Coronary artery (tissue), 2 donors: ENCODE measurements around the gene HS1BP3.
A peak's percentile ranks its signal among the peaks of the same experiment; 100 is the strongest.

Source experiments
- DNase-seq: peaks from one replicate; pipeline ENCODE4 v3.0.0-alpha.2; 2017; ENCODE audit warnings: low spot score
- H3K27ac ChIP-seq, 2 donors: fragments of 200-600 bp; sonication (generic); one replicate each; pipeline ENCODE4 v1.5.1; 2016 to 2019
- H3K4me3 ChIP-seq: fragments of 200-600 bp; sonication (generic); 2 replicates; pipeline ENCODE4 v1.5.1; 2016; ENCODE audit warnings: mild to moderate bottlenecking, moderate library complexity
- TF ChIP-seq, protein P1 (sequence below): fragments of 200-600 bp; sonication (generic); IDR thresholded peaks from one replicate; pipeline ENCODE4 v1.5.1; 2019; ENCODE audit warnings: antibody characterized with exemption

The HS1BP3 gene

DNA sequence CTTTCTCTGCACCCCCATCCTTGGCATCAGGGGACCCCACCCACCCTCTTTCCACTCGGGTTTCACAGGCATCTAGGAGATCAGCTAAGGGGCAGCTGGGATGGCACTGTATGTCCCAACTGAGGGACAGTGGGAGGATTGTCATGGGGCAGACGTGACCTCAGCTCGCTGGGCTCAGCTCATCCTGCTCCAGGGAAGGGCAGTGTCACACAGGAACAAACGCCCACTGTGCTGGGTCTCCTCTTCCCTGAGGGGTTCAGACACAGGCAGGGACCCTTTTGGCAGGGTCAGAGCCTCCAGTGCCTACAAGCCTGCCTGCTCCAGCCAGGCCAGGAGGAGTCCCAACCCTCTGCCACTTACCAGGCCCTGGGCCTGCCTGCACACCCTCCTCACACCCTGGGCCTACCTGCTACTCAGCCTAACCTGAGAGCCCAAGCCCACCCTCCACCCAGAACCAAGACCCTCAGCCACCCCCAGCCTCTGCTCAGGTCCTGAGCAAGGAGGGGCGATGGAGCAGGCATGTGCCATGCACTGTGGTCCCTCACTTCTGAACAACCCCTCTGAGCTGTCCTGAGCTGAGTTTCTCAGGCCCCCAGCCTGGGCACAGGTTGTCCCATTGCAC is 68.2 kb downstream of the HS1BP3 start:
- TF ChIP-seq, protein P1, sequence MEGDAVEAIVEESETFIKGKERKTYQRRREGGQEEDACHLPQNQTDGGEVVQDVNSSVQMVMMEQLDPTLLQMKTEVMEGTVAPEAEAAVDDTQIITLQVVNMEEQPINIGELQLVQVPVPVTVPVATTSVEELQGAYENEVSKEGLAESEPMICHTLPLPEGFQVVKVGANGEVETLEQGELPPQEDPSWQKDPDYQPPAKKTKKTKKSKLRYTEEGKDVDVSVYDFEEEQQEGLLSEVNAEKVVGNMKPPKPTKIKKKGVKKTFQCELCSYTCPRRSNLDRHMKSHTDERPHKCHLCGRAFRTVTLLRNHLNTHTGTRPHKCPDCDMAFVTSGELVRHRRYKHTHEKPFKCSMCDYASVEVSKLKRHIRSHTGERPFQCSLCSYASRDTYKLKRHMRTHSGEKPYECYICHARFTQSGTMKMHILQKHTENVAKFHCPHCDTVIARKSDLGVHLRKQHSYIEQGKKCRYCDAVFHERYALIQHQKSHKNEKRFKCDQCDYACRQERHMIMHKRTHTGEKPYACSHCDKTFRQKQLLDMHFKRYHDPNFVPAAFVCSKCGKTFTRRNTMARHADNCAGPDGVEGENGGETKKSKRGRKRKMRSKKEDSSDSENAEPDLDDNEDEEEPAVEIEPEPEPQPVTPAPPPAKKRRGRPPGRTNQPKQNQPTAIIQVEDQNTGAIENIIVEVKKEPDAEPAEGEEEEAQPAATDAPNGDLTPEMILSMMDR, result no peak
- DNase-seq, result no peak
- H3K4me3 ChIP-seq, result no peak overlapping the region
- H3K27ac ChIP-seq, result peak overlapping the region; percentile 13 to 77

DNA sequence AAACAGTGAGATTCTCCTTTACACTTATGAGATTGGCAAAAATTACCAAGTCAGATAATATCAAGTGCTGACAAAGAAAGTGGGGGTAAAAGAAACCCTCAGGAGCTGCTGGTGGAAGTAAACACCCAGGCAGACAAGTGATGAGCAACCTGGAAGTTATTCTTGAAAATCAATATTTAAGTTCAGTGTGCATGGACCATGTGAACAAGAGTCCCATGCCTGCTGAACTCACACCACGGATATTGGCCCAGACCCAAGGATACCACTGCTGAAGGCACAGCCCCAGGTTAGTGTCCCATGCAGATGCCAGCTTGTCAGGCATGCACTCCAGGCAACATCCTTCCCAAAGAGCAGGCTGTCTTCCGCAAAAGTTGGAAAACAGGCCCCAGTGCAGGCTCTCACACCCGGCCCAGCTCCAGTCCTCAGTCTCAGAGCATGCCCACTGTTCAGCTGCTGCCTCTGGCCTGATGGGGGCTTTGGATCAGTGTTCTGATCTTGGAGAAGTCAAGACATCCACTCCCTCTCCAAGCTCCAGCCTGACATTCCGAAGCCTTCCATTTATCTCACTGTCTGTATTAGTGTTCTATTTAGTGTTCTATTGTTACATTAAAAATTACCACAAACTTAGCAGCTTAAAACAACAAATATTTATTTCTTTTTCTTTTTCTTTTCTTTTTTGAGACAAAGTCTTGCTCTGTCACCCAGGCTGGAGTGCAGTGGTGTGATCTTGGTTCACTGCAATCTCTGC is 70.0 kb downstream of the HS1BP3 start:
- DNase-seq, result no peak
- TF ChIP-seq, protein P1, result no peak
- Histone ChIP-seq H3K4me3 (no peak overlapping the region), H3K27ac (peak overlapping the region; percentile 55 to 82)

DNA sequence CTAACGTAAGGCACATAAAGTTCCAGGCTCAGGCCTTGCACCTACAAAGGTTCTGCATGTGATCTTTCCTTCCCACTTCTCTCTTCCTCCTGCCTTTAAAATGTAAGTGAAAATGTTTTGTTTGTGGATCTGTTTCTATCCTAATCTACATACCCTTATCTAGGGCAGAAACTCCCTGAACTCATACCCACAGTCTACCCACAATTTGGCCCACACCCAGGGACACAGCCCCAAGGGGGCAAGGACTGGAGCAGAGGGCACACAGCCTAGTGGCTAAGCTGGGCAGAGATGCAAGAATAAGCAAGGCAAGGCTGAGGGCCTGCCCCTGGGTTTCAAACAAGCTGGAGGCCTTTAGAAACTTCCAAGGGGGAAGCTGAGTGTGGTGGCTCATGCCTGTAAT is 71.0 kb downstream of the HS1BP3 start:
- Histone ChIP-seq H3K27ac (peak overlapping the region; percentile 82 to 87), H3K4me3 (no peak overlapping the region)
- DNase-seq, result no peak
- TF ChIP-seq, protein P1, result no peak

DNA sequence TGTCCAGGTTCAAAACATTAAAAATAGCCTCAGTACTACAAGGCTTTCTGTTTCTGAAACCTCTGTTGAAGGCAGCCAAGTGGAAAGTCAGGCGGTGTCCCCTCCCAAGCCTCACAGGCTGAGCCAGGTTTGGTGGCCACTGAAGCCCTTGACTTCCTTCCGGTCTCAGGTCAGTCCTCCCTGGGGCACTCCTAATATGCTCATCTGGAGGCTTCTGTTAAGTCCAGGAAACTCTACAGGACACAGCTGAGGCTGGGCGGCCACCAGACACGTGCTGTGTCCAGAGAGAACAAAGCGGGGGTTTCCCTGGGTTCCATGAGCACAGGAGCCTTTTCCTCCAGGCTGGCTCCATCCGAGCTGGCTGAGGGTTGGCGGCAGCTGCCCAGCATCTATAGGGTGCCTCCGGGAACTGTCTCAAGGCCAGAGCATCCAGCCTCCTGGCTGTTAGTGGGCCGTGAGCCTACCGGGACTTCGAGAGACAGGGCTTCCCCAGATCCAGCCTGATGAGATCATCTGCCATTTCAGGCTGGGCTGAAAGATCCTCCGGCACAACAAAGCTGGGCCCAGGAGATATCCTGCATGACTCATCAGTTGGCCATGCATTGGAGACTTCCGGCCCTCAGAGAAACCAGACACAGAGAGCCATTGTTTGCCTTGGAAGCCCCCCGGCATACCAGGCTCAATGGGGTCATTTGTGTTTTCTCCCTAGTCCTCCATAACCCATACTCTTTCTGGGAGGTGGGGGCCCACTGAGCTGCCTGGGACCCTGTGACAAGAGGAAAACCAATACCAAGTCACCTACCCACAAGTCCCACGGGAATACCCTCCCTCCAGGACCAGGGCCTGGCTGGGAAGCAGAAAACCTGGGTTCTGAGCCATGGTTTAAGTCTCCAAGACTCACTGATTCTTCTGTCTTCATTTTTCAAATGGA is 71.7 kb downstream of the HS1BP3 start:
- no peak overlapping the region for H3K4me3 ChIP-seq
- peak overlapping the region; percentile 82 to 87 for H3K27ac ChIP-seq
- TF ChIP-seq, protein P1, result no peak
- DNase-seq, result peak; percentile 92

DNA sequence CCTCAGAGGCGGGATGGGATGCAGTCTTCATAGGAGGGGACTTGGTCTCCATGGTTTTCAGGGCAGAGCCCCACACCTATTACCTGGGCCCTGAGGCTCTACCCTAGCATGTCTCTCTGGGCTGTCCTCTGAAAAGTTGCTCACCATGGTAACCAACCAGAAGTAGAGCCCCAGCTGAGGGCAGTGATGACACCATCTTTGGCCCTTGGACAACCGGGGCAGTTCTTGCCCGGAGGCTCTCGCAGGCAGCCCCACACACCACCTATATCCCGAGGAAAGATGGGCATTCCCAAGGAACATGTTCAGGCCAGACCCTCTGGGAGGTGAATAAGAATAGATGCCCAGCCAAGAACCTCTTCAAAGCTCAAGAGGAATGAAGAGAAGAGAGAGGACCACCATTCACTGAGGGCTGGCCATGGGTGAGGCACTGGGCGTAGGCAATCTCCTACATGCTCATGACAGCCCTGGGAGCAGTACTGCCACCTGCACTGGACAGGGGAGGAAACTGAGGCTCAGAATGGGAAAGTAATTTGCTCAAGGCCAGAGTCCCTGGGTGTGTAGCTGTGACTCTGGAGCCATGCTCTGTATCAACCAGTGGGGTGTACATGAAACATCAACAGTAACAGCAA is 72.5 kb downstream of the HS1BP3 start:
- peak overlapping the region; percentile 82 to 87 for H3K27ac ChIP-seq
- H3K4me3 ChIP-seq, result no peak overlapping the region
- TF ChIP-seq, protein P1, result no peak
- DNase-seq, result no peak

DNA sequence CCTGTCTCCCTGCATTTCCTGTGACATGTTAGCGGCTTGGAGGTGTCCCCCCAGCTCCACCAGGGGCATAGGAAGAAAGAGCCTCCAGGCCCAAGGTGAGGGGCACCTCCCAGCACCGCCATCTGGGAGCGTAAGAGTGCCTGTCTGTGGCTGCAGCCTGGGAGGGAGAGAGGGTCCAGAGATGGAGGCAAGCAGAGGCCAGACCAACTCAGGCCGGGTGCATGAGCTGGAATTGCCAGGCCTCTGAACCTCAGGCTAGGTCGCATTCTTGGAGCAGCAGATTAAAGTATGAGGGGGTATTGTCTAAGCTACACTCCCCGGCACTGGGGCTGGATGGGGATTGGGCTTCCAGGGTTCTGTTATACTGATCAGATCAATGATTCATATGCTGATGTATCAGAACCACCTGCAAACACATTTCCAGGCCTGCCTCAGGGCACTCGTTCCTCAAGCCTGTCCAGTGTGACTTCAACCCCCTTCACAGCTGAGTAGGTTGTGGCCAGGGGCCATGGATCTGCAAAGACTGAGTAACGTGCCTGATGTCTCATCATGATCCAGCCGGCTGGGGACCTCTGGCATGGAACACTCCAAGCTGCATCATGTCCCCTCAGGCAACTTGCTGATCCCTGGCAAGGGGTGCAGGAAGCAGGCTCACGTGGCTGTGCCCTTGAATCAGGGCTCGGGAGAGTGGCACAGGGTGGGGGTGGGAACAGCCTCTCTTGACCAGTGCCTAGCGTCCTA is 73.2 kb downstream of the HS1BP3 start:
- no peak for DNase-seq
- TF ChIP-seq, protein P1, result no peak
- H3K27ac ChIP-seq, result peak overlapping the region; percentile 82 to 87

More for the DNA sequence above, 73.2 kb downstream of the HS1BP3 start:
- H3K4me3 ChIP-seq, result no peak overlapping the region
